GM12891 (cell line): ENCODE data around the gene LCP2.

Source experiments
- POLR2A ChIP-seq: IDR thresholded peaks from 2 replicates; pipeline ENCODE4 v1.6.1; 2011; ENCODE audit warnings: low read depth, low read length, control low read depth
- POLR2AphosphoS5 ChIP-seq: IDR thresholded peaks from 2 replicates; pipeline ENCODE4 v1.6.1; 2011; ENCODE audit warnings: low read depth, low read length, control low read depth
- SPI1 ChIP-seq: IDR thresholded peaks from 2 replicates; pipeline ENCODE4 v1.6.1; 2011; ENCODE audit warnings: low read depth, low read length, control low read depth
- TAF1 ChIP-seq: IDR thresholded peaks from 2 replicates; pipeline ENCODE4 v1.6.1; 2011; ENCODE audit warnings: low read depth, low read length, control low read depth

DNA sequence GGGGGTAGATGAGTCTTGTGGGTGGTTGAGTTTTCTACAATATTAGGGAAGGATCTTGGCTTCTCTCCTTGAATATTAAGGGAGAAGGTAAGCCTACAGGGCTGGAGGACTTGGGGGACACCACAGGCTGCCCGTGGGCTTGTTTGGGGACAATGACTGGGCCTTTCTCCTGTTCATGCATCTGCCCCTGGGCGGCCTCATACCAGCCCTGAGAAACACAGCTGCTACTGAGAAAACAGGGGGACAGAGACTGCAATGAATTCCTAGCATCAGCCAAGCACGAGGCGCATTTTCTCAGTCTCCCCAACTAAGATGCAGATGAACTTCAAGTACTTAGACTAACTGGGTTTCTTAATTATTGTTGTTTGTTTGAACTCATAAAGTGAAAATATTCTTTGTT is 40.2 kb downstream of the LCP2 start:
- TF ChIP-seq SPI1 (no peak), POLR2A (no peak), POLR2AphosphoS5 (no peak), TAF1 (no peak)
